A549 (cell line): Measurements from ENCODE around the gene TMUB2. TPM values are rescaled to one million over a fixed set of nuclear protein-coding genes. Genes with fewer than 3 reads are reported as not detected.

Experiments
- ATAC-seq, 2 experiments: fragments of 200-7000 bp in 1 of 2; fragments of >200 bp in 1 of 2; cut with Nextera tagmentation in 1 of 2; cut with Tn5 transposase in 1 of 2; 3 replicates each; pipeline versions ENCODE4 v1.8.0 to v1.9.1; 2018 to 2020; ENCODE audit warnings: mild to moderate bottlenecking in 1 of 2, moderate library complexity in 1 of 2
- CTCF ChIA-PET: fragments of 300-600 bp; sonication (Branson Sonifier 250); formaldehyde crosslinking; extraction: SDS; loops from one replicate; lab custom pipeline; 2021; ENCODE audit warnings: antibody characterized with exemption, inconsistent platforms; lab: Yijun Ruan, JAX
- POLR2A ChIA-PET: fragments of 350-600 bp; formaldehyde crosslinking; extraction: SDS; loops from one replicate; lab custom pipeline; 2021; ENCODE audit warnings: antibody characterized with exemption, inconsistent platforms; lab: Yijun Ruan, JAX
- DNase-seq, 2 experiments: peaks; one replicate each; pipeline versions ENCODE4 v3.0.0 to v3.0.0-alpha.2; 2011 to 2016; ENCODE audit warnings: low read depth in 1 of 2, low spot score in 1 of 2
- FAIRE-seq: peaks from 2 replicates; lab custom pipeline; 2011; peaks lifted over from hg19 to GRCh38; lab: Jason Lieb, UNC
- H3K27ac ChIP-seq, 2 experiments: fragments of >200 bp; sonication (Bioruptor Twin); formaldehyde crosslinking; 3 replicates each; pipeline ENCODE4 v1.5.1; 2016 to 2017
- H3K4me1 ChIP-seq: fragments of >200 bp; sonication (Bioruptor Twin); formaldehyde crosslinking; 3 replicates; pipeline ENCODE4 v1.6.1; 2016
- H3K4me2 ChIP-seq: fragments of >200 bp; sonication (Bioruptor Twin); formaldehyde crosslinking; 3 replicates; pipeline ENCODE4 v1.6.1; 2016
- H3K4me3 ChIP-seq: fragments of >200 bp; sonication (Bioruptor Twin); formaldehyde crosslinking; 3 replicates; pipeline ENCODE4 v1.5.1; 2016
- H3K9me3 ChIP-seq: fragments of >200 bp; sonication (Bioruptor Twin); formaldehyde crosslinking; 3 replicates; pipeline ENCODE4 v1.6.1; 2016
- CBX8 ChIP-seq: fragments of 200-600 bp; sonication (generic); IDR thresholded peaks from 2 replicates; pipeline ENCODE4 v1.6.1; 2016
- CHD4 ChIP-seq: fragments of 200-600 bp; sonication (generic); IDR thresholded peaks from 2 replicates; pipeline ENCODE4 v1.6.1; 2016; ENCODE audit warnings: antibody characterized with exemption, mild to moderate bottlenecking, borderline replicate concordance
- E2F6 ChIP-seq: IDR thresholded peaks from 2 replicates; pipeline ENCODE4 v1.6.1; 2012; ENCODE audit warnings: low read depth, borderline replicate concordance
- EHF ChIP-seq: fragments of 250-450 bp; sonication (Bioruptor Pico); IDR thresholded peaks from 2 replicates; pipeline ENCODE4 v1.5.0; 2020; ENCODE audit warnings: mild to moderate bottlenecking
- EHMT2 ChIP-seq: fragments of 200-600 bp; sonication (generic); IDR thresholded peaks from 2 replicates; pipeline ENCODE4 v1.6.1; 2016; ENCODE audit warnings: antibody characterized with exemption, low read depth, mild to moderate bottlenecking, moderate library complexity
- ELK1 ChIP-seq: fragments of 150-350 bp; IDR thresholded peaks from 2 replicates; pipeline ENCODE4 v1.6.1; 2014; ENCODE audit warnings: low read depth, mild to moderate bottlenecking, low read length
- EP300 ChIP-seq, 2 experiments: fragments of >200 bp; sonication (Bioruptor Twin); formaldehyde crosslinking; IDR thresholded peaks; 2 replicates in 1 of 2; 3 replicates in 1 of 2; pipeline ENCODE4 v1.6.1; 2016 to 2017
- ESRRA ChIP-seq: fragments of 150-350 bp; IDR thresholded peaks from 2 replicates; pipeline ENCODE4 v1.6.1; 2014; ENCODE audit warnings: mild to moderate bottlenecking, low read length, borderline replicate concordance
- FOSL2 ChIP-seq, 2 experiments: fragments of 450-650 bp in 1 of 2; fragments of >200 bp in 1 of 2; sonication (Bioruptor Twin) in 1 of 2; formaldehyde crosslinking; IDR thresholded peaks; 2 replicates each; pipeline versions ENCODE4 v1.5.0 to v1.6.1; 2016 to 2020; ENCODE audit warnings: mild to moderate bottlenecking in 1 of 2, moderate library complexity in 1 of 2
- FOXS1 ChIP-seq: fragments of 250-450 bp; sonication (Bioruptor Pico); IDR thresholded peaks from 2 replicates; pipeline ENCODE4 v1.5.0; 2020; ENCODE audit warnings: mild to moderate bottlenecking, moderate library complexity
- HEYL ChIP-seq: fragments of 250-450 bp; sonication (Bioruptor Pico); IDR thresholded peaks from 2 replicates; pipeline ENCODE4 v1.8.0; 2021; ENCODE audit warnings: mild to moderate bottlenecking, moderate library complexity
- HOXB5 ChIP-seq: fragments of 250-450 bp; sonication (Bioruptor Pico); IDR thresholded peaks from 2 replicates; pipeline ENCODE4 v1.5.0; 2020; ENCODE audit warnings: mild to moderate bottlenecking, moderate library complexity
- KDM1A ChIP-seq: fragments of 200-600 bp; sonication (generic); IDR thresholded peaks from 2 replicates; pipeline ENCODE4 v1.6.1; 2016; ENCODE audit warnings: low read depth, mild to moderate bottlenecking
- MAFK ChIP-seq: fragments of 450-650 bp; IDR thresholded peaks from 2 replicates; pipeline ENCODE4 v1.6.1; 2014; ENCODE audit not compliant: partially characterized antibody
- MAX ChIP-seq: IDR thresholded peaks from 2 replicates; pipeline ENCODE4 v1.6.1; 2012
- MAZ ChIP-seq: fragments of 150-350 bp; IDR thresholded peaks from 2 replicates; pipeline ENCODE4 v1.6.1; 2014; ENCODE audit warnings: antibody characterized with exemption, low read depth, low read length, borderline replicate concordance
- NFE2L2 ChIP-seq: fragments of 150-350 bp; conservative IDR thresholded peaks from 2 replicates; pipeline ENCODE4 v1.6.1; 2014; ENCODE audit warnings: low read length
- NPAS2 ChIP-seq: fragments of 250-450 bp; sonication (Bioruptor Pico); IDR thresholded peaks from 2 replicates; pipeline ENCODE4 v1.8.0; 2022; ENCODE audit warnings: mild to moderate bottlenecking, moderate library complexity, borderline replicate concordance
- RARB ChIP-seq: fragments of 250-450 bp; sonication (Bioruptor Pico); IDR thresholded peaks from 2 replicates; pipeline ENCODE4 v1.8.0; 2021; ENCODE audit warnings: mild to moderate bottlenecking, moderate library complexity
- RFX5 ChIP-seq: fragments of 450-650 bp; IDR thresholded peaks from 2 replicates; pipeline ENCODE4 v1.7.1; 2014; ENCODE audit warnings: antibody characterized with exemption, mild to moderate bottlenecking, moderate library complexity
- USF2 ChIP-seq: fragments of 450-650 bp; IDR thresholded peaks from 2 replicates; pipeline ENCODE4 v1.6.1; 2014; ENCODE audit warnings: antibody characterized with exemption
- ZSCAN20 ChIP-seq: fragments of 250-450 bp; sonication (Bioruptor Pico); IDR thresholded peaks from 2 replicates; pipeline ENCODE4 v1.8.0; 2022; ENCODE audit warnings: mild to moderate bottlenecking, moderate library complexity
- WGBS: methylation state at CpG from one replicate; pipeline ENCODE4 v1.1.6; 2017; ENCODE audit errors: missing lambda C conversion rate; 5-methylcytosine and 5-hydroxymethylcytosine counted together
- polyA plus RNA-seq, 4 experiments: library from polyadenylated mRNA; depleted of rRNA in 3 of 4; stranded (reverse); fragments of >200 nt; fragmentation: RNase III in 1 of 4; extraction: RNeasy Plus Mini Kit Qiagen cat#74134 plus additional on column Dnase treatment in 1 of 4; gene quantifications; 2 replicates in 3 of 4; 3 replicates in 1 of 4; pipeline ENCODE4 v1.2.3, GENCODE V29; 2011 to 2017
- TF ChIP-seq, protein P1 (sequence below): fragments of >200 bp; sonication (Bioruptor Twin); formaldehyde crosslinking; IDR thresholded peaks from 3 replicates; pipeline ENCODE4 v1.5.1; 2016
- TF ChIP-seq, protein P2 (sequence below): fragments of 200-600 bp; sonication (generic); IDR thresholded peaks from 2 replicates; pipeline ENCODE4 v1.6.1; 2016; ENCODE audit warnings: antibody characterized with exemption, mild to moderate bottlenecking, moderate library complexity
- TF ChIP-seq, protein P3 (sequence below): fragments of 250-450 bp; sonication (Bioruptor Pico); IDR thresholded peaks from 2 replicates; pipeline ENCODE4 v1.5.0; 2021; ENCODE audit warnings: mild to moderate bottlenecking, moderate library complexity, borderline replicate concordance
- TF ChIP-seq, protein P4 (sequence below): fragments of >200 bp; sonication (Bioruptor Twin); formaldehyde crosslinking; IDR thresholded peaks from 3 replicates; pipeline ENCODE4 v1.6.1; 2016
- TF ChIP-seq, protein P5 (sequence below): IDR thresholded peaks from 2 replicates; pipeline ENCODE4 v1.6.1; 2012

Gene TMUB2
- polyA plus RNA-seq, 2 of the 4 experiments (the other 2 are of a cell fraction) = 36.2 to 42.0 TPM

GRCh38 chr17:44219108-44219615, 32.4 kb downstream of the TMUB2 start:
- POLR2A ChIA-PET = interaction anchor here (0.6 to 1.7 kb wide), 7 partner anchors 10 to 140 kb away, joined by 3 to 7 read pairs (median 4); partner anchors contain the start of genes ATXN7L3 and TMUB2
- H3K9me3 ChIP-seq = no peaks in the 10 kb centered on the region
- CTCF ChIA-PET = interaction anchor here (0.5 to 11.1 kb wide), 9 partner anchors 10 to 372 kb away, joined by 3 to 135 read pairs (median 4); partner anchors contain the start of gene GRN
- H3K27ac ChIP-seq = peak overlapping the region; percentile 97 to 99
- H3K4me1 ChIP-seq = peaks cover 29% of the 10 kb centered on the region
- peak; percentile 6 to 47 for ATAC-seq
- 2% methylated on average over 17 of the region's 73 CpGs for WGBS
- FAIRE-seq = no peak
- DNase-seq = peak; percentile 74 to 81
- peak overlapping the region; percentile 89 for H3K4me3 ChIP-seq
- peak overlapping the region; percentile 86 for H3K4me2 ChIP-seq
- TF ChIP-seq FOSL2 (IDR thresholded peaks at IDR 0.05) (no peak), FOSL2 (CRISPR knock-in tag; IDR thresholded peaks at IDR 0.05) (no peak), ESRRA (no peak), KDM1A (no peak), E2F6 (no peak), ZSCAN20 (CRISPR knock-in tag) (no peak), NPAS2 (CRISPR knock-in tag) (no peak), RFX5 (0 out of 2 replicates have a peak, but pooled peaks have one; percentile 30), HOXB5 (no peak), FOXS1 (no peak), MAZ (0 out of 2 replicates have a peak, but pooled peaks have one; percentile 37), MAX (no peak), CBX8 (no peak), EHMT2 (no peak), ELK1 (no peak), USF2 (no peak), EP300 (IDR thresholded peaks at IDR 0.05) (no peak), EHF (CRISPR knock-in tag) (no peak), HEYL (CRISPR knock-in tag) (no peak), RARB (no peak), CHD4 (no peak), MAFK (no peak), NFE2L2 (no peak)
- TF ChIP-seq, protein P1, sequence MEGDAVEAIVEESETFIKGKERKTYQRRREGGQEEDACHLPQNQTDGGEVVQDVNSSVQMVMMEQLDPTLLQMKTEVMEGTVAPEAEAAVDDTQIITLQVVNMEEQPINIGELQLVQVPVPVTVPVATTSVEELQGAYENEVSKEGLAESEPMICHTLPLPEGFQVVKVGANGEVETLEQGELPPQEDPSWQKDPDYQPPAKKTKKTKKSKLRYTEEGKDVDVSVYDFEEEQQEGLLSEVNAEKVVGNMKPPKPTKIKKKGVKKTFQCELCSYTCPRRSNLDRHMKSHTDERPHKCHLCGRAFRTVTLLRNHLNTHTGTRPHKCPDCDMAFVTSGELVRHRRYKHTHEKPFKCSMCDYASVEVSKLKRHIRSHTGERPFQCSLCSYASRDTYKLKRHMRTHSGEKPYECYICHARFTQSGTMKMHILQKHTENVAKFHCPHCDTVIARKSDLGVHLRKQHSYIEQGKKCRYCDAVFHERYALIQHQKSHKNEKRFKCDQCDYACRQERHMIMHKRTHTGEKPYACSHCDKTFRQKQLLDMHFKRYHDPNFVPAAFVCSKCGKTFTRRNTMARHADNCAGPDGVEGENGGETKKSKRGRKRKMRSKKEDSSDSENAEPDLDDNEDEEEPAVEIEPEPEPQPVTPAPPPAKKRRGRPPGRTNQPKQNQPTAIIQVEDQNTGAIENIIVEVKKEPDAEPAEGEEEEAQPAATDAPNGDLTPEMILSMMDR = no peak; the same call in 2 of the 3 replicates
- TF ChIP-seq, protein P2, sequence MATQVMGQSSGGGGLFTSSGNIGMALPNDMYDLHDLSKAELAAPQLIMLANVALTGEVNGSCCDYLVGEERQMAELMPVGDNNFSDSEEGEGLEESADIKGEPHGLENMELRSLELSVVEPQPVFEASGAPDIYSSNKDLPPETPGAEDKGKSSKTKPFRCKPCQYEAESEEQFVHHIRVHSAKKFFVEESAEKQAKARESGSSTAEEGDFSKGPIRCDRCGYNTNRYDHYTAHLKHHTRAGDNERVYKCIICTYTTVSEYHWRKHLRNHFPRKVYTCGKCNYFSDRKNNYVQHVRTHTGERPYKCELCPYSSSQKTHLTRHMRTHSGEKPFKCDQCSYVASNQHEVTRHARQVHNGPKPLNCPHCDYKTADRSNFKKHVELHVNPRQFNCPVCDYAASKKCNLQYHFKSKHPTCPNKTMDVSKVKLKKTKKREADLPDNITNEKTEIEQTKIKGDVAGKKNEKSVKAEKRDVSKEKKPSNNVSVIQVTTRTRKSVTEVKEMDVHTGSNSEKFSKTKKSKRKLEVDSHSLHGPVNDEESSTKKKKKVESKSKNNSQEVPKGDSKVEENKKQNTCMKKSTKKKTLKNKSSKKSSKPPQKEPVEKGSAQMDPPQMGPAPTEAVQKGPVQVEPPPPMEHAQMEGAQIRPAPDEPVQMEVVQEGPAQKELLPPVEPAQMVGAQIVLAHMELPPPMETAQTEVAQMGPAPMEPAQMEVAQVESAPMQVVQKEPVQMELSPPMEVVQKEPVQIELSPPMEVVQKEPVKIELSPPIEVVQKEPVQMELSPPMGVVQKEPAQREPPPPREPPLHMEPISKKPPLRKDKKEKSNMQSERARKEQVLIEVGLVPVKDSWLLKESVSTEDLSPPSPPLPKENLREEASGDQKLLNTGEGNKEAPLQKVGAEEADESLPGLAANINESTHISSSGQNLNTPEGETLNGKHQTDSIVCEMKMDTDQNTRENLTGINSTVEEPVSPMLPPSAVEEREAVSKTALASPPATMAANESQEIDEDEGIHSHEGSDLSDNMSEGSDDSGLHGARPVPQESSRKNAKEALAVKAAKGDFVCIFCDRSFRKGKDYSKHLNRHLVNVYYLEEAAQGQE = no peak
- TF ChIP-seq, protein P3, sequence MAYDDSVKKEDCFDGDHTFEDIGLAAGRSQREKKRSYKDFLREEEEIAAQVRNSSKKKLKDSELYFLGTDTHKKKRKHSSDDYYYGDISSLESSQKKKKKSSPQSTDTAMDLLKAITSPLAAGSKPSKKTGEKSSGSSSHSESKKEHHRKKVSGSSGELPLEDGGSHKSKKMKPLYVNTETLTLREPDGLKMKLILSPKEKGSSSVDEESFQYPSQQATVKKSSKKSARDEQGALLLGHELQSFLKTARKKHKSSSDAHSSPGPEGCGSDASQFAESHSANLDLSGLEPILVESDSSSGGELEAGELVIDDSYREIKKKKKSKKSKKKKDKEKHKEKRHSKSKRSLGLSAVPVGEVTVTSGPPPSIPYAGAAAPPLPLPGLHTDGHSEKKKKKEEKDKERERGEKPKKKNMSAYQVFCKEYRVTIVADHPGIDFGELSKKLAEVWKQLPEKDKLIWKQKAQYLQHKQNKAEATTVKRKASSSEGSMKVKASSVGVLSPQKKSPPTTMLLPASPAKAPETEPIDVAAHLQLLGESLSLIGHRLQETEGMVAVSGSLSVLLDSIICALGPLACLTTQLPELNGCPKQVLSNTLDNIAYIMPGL (CRISPR knock-in tag) = no peak
- TF ChIP-seq, protein P4, sequence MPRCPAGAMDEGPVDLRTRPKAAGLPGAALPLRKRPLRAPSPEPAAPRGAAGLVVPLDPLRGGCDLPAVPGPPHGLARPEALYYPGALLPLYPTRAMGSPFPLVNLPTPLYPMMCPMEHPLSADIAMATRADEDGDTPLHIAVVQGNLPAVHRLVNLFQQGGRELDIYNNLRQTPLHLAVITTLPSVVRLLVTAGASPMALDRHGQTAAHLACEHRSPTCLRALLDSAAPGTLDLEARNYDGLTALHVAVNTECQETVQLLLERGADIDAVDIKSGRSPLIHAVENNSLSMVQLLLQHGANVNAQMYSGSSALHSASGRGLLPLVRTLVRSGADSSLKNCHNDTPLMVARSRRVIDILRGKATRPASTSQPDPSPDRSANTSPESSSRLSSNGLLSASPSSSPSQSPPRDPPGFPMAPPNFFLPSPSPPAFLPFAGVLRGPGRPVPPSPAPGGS = no peak
- TF ChIP-seq, protein P5, sequence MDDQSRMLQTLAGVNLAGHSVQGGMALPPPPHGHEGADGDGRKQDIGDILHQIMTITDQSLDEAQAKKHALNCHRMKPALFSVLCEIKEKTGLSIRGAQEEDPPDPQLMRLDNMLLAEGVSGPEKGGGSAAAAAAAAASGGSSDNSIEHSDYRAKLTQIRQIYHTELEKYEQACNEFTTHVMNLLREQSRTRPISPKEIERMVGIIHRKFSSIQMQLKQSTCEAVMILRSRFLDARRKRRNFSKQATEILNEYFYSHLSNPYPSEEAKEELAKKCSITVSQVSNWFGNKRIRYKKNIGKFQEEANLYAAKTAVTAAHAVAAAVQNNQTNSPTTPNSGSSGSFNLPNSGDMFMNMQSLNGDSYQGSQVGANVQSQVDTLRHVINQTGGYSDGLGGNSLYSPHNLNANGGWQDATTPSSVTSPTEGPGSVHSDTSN = no peak
